ENCODE measurements around the gene FAM110C.
A peak's percentile ranks its signal among the peaks of the same experiment; 100 is the strongest.
"Not testable (repeated sequence)": the region's sequence is repeated elsewhere in the genome, so short reads cannot be mapped to it uniquely, and the experiment has no call there.

Gene FAM110C

DNA sequence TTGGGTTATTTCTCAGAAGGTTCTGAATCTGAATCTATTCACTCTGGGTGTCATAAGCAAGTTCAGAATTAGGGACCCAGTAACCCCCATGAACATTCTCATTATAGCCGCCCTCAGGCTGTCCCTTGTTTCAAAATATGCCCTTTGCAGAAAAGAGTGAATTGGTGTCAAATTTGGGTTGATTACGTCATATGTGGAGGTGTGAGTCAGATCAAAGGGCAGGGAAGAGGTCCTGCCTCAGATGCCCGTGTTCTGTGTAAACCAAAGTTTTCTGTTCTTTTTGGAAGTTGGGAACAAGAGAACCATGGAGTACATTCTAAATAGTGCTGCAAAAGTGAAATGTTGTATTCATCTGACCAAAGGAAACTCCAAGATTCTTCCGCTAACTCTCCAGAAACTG is 5.8 kb downstream of the FAM110C start:
- no peak for DNase-seq

DNA sequence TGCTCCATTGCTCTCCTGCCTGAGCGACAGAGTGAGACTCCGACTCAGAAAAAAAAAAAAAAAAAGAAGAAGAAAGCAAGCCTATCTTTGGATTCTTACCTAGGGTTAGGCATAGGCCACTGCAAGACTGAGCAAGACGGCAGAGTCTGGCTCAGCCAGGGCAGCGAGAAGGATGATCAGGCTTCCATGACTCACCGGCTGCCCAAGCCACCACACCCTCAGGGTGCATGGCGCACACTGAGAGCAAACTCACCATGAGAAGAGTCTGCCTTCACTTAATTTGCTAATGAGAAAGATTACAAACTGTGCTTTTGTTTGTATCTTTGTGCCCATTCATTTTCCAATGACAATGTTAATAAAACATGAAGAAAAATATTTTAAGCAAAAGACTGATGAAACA is 8.2 kb downstream of the FAM110C start:
- DNase-seq = no peak

DNA sequence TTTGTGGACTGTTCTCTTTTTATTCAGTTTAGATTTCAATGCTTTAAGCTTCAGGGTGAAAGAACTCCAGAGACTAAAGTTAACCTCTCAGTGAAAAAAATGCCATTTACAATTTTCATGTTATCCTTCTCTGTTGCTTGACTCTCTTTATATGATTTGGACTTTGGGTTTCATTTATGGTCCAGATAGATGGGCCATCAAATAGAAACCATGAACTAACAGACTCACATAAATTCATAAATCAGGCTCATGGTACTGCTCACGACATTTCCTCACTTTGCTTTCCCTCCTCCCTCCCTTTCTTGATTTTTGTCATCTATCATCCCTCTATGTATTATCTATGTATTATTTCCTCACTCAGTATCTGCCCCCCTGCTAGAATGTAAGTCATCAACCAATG is 10.0 kb downstream of the FAM110C start:
- no peak for DNase-seq

DNA sequence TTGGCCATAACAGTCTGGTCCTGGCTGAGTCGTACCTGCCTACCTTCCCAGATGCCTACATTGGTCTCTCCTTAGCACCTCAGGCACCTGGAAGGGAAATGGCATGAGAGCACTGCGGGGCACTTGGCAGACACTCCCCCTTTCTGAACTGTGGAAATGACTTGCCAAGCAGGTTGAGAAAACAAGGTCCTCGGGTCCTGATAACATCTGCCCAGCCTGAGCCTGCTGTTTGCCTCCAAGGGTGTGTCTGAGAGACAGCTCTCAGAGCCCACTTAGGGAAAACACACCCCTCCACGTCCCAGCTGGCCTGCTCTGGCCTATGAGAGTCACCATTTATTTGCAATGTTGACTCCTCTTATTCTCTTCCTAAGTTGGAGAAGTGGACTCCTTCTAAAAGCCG is 10.5 kb downstream of the FAM110C start:
- DNase-seq = no peak

DNA sequence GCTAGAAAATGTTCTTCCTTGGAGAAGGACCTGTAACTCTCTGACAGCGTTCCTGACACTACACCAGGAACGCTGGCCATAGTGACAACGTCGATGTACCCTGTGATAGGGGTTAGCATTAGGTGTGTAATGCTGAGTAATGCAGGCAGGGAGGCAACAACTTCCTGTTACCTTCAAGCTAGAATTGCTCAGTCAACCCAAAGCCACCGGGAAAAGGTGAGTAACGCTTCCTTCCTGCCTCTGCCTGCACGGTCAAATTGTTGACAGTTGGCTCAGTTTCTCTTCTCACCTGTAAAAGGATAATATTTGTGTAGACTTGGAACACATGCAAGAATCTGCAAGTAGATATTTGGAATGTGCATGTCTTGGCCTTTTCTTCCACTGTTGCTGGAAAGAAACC is 12.7 kb downstream of the FAM110C start:
- DNase-seq = peak; percentile 63

DNA sequence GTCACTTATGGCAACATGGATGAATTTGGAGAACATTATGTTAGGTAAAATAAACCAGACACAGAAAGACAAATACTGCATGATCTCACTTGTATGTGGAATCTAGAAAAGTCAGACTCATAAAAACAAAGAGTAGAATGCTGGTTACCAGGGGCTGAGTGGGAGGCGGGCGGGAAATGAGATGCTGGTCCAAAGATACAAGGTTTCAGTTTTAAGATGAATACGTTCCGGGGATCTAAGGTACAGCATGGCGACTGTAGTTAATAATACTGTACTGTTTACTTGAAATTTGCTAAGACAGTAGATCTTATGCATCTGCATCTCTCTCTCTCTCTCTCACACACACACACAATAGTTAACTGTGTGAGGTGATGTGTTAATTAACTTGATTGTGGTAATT is 14.2 kb downstream of the FAM110C start:
- DNase-seq = no peak

DNA sequence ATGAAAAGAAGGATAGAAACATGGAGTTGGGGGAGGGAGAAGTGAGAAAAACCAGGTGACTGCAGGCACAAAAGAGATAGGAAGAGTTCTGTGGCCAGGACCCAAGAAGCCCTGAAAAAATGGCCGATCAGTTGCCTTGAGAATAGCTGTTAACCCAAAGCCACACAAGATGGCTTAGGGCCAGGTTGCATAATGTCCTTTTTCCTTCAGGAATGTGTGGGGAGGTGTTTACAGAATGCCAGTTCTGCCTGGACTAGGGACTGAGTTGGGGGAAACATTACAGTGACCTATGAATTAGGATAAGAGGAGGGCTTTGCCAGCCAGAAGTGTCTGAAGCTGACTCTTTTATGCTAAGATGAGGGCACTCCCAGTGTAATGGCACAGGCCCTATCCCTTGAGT is 17.1 kb downstream of the FAM110C start:
- no peak for DNase-seq

DNA sequence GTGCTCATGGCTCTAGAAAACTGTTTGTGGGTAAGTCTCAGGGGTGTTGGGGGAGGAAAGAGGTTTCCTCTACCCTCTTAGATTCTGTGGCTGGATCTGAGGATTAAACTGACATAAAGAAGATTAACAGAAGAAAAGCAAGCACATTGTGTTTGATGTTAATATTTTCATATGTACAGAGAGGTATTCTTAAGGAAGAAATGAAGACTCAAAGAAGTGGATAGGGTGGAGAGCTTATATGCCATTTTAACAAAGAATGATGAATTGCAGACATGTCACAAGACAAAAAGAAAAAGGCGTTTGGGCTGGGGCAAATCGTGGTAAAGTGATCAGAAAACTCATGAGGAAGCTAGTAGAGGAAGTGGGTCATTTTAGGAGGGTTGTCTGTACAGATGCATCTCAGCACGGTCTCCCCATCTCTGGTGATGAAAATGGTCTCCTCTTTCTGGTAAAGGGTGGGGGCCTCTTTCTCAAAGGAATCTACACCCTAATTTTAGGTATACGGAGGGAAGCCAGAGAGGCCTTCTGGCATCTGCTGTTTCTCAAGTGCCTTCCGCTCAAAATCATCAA is 17.8 kb downstream of the FAM110C start:
- no peak for DNase-seq

DNA sequence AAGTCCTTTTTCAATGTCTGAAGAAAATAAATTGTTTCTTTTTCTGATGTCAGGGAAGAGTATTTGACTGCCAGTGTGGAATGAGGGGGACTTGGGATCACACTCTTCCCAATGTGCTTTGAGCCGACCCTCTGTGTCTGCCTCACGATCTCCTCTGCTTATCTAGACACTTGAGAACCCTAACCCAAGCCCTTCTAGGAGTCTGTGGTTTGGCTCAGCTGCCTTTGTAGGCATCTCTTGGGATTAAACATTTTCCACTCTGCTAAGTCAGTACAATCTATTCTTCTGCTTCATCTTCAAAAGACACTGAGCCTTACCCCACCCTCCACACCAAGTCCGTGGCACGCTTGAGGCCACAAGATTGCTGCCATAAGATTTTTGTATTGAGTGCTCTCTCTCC is 19.4 kb downstream of the FAM110C start:
- DNase-seq = no peak

DNA sequence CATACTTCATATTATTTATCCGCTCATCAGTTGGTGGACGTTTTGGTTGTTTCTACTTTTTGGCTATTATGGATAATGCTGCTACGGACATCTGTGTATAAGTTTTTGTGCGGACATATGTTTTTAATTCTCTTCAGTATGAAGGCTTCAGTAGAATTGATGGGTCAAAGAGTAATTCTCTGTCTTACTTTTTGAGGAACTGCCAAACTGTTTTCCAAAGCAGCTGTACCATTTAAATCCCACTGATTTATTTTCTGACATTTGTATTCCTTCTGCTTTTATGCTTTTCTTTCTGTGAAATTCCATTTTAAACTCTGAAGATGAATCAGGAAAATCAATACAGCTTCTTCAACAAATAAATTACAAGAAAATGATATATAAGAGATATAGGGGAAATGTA is 20.8 kb downstream of the FAM110C start:
- no peak for DNase-seq

DNA sequence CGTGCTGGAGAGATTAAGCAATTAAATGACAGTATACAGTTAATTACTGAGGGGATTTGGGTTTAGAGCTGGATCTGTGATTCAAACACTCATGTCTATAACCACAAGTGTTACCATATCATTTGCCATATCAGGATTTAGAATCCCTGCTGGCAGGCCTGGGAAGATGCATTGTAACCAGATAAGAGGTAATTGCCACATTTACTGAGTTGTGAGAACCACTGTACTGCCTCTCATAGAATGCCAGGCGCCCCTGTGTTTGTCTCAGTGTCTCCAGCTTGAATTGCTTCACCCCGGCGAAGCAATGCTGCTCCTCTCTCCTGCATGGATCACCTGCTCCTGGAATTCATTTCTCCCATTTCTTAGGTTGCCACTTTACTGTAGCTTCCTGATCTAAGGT is 21.7 kb downstream of the FAM110C start:
- not testable (repeated sequence) for DNase-seq

DNA sequence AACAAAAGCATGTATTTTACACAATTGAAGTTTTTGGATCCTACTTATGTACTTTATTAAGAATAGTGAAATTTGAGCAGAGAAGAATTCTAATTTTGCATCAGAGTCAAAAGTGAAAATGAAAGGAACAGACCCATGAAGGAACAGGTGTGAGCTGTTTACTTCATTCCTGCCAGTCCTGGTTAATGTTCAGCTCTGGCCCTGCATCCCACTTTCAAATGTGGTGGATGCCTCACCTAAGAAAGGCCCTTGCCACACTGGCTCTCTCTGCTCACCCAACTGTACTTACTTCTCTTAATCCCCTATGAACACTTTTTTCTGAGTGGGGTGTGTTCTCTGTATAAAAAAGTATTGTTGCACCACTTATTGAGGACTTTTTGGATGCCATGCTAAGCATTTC is 22.2 kb downstream of the FAM110C start:
- no peak for DNase-seq

DNA sequence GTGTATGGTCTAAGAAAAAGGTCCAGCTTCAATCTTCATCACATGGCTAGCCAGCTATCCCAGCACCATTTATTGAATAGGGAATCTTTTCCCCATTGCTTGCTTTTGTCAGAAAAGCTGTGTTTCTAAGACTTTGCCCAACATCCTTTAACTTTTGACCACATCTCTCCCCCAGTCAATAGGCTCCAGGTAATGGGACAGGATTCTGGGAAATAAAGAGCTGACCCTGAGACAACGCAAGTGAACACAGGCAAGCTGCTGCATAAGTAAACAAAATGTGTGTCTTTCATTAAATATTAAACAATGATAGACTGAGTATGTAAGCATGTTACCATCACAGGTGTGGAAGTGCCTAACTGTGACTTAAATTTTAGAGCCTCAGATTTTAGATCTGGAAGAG is 23.0 kb downstream of the FAM110C start:
- no peak for DNase-seq

DNA sequence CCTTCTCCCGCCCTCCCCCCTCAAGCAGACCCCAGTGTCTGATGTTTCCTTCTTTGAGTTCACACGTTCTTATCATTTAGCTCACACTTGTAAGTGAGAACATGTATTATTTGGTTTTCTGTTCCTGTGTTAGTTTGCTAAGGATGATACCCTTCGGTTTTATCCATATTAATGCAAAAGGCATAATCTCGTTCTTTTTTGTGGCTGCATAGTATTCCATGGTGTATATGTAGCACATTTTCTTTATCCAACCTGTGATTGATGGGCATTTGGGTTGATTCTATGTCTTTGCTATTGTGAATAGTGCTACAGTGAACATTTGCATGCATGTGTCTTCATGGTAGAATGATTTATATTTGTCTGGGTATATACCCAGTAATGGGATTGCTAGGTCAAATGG is 24.1 kb downstream of the FAM110C start:
- DNase-seq = not testable (repeated sequence)

DNA sequence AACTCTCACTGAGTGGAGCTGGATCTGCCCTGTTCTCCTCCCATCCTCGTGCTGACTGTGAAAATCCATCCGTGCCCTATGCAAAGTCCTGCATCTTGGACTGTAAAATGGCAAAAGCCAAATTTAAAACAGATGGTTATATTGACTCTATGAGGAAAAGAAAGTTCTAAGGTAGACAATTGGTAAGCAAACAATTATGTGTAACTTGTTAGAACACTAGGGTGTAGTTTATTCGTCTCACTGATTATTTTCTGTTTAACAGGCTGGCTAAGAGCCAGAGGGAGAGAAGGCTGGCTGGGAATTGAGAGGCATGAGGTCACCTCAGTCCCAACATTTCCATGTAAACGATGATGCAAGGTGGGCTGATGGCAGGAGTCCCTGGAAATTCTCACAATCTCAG is 26.0 kb downstream of the FAM110C start:
- not testable (repeated sequence) for DNase-seq

DNA sequence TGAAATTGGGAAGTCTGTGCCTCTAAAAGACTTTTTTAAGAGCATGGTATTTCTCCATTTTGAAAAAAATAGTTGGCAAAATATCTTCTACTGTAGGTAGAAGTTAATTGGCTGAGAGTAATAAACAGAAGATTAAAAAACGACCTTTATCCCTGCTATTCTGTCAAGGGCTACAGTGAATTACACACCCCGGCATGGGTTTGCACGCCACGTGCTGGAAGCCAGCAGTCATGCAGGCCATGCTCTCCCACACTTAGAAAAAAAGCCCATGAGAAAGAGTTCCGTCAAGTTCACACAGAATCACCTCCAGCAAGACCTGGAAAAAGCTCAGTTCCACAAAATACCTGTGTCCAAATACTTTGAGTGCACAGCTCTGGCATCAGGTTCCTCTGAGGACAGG is 26.8 kb downstream of the FAM110C start:
- no peak for DNase-seq

DNA sequence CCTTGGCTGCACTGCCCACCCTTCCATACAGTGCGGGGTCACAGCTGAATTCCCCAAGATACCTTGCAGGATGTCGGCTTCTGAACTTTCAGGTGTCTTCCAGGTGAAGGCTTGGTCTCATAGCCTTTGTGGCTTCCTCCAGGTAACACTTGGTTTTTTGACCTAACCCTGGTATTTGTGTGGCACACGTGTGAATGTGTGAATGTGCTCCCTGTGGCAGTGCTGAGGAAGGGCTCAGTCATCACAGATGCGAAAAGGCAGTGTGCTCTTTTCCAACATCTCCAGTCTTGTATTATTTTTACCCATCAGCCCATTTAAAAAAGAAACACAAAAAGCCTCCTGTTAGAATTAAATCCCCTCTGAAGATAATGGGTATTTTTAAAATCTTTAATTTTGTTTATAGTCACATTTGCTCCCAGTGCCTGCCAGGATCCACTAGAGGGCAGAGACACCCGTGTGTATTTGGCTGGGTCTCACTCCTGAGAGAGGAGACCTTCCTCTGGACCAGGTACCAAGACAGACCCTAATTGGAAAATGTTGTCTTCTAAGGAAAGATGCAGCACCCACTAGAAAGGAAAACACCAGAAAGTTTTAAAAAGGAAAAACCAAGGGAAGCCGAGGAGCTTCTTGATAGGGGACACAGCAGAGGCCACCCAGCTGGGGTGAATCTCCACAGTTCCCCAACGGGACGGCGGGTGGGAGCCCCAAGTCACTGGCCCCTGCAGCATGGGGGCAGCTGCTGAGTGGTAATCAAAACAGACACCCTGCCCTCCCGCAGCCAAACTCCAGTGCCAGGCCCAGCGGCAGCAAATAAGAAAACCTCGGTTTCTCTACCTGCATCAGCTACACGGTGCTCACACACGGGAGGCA is 27.7 kb downstream of the FAM110C start:
- peak; percentile 22 for DNase-seq

DNA sequence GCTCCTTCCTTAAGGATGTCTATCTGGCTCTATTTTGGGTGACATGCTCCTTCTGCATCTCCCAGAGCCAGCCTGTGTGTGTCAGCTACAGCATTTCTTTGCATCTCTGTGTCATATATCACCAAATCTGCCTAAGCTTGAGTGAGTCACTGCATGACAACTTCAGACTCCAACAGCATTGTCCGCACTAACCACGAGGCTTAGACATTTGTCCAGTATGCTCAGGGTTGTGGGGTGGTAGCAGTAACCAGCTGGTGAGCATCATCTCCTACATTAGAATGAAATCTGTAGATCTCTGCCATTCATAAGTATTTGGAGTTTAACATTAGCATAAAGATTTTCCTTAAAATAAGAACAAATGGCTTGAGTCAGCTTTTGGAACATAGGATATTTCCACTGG is 30.4 kb downstream of the FAM110C start:
- DNase-seq = not testable (repeated sequence)

DNA sequence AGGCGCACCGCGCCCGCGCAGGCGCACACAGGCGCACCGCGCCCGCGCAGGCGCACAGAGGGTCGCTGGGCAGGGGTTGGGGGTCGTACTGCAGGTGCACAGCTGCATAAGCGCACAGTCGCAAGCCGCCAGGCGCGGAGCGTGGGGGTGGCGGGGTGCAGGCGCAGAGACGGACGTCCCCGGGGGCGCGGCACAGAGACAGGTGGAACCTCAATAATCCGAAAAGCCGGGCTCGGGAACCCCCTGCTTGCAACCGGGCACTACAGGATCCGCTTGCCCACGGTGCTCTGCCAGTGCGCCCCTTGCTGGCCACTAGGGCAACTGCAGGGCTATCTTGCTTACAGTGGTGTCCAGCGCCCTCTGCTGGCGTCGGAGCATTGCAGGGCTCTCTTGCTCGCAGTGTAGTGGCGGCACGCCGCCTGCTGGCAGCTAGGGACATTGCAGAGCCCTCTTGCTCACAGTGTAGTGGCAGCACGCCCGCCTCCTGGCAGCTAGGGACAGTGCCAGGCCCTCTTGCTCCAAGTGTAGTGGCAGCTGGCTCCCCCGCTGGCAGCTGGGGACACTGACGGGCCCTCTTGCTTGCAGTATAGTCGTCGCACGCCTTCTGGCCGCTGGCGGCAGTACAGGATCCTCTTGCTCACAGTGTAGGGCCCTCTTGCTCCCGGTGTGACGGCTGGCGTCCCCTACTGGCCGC is 34.9 kb downstream of the FAM110C start:
- DNase-seq = peak; percentile 54

DNA sequence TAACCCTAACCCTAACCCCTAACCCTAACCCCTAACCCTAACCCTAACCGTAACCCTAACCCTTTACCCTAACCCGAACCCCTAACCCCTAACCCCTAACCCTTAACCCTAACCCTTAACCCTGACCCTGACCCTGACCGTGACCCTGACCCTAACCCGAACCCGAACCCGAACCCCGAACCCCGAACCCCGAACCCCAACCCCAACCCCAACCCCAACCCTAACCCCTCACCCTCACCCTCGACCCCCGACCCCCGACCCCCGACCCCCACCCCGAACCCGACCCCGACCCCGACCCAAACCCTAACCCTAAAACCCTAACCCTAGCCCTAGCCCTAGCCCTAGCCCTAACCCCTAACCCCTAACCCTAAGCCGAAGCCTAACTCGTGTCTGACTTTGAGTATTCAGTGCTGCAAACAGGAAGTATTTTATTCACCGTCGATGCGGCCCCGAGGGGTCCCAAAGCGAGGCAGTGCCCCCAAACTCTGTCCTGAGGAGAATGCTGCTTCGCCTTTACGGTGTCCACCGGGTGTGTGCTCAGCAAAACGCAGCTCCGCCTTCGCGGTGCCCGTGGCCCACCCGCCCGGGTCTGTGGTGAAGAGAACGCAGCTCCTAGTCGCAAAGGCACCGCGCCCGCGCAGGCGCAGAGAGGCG is 36.0 kb downstream of the FAM110C start:
- DNase-seq = no peak
